ENCODE data around the gene PTPRG. TPM values are rescaled to one million over a fixed set of nuclear protein-coding genes. Genes with fewer than 3 reads are reported as not detected.

Gene PTPRG
- polyA plus RNA-seq, 1 donor (not counting 4 experiments of a cell fraction or from before 2014, with no cell fraction given): 12.1 TPM

DNA sequence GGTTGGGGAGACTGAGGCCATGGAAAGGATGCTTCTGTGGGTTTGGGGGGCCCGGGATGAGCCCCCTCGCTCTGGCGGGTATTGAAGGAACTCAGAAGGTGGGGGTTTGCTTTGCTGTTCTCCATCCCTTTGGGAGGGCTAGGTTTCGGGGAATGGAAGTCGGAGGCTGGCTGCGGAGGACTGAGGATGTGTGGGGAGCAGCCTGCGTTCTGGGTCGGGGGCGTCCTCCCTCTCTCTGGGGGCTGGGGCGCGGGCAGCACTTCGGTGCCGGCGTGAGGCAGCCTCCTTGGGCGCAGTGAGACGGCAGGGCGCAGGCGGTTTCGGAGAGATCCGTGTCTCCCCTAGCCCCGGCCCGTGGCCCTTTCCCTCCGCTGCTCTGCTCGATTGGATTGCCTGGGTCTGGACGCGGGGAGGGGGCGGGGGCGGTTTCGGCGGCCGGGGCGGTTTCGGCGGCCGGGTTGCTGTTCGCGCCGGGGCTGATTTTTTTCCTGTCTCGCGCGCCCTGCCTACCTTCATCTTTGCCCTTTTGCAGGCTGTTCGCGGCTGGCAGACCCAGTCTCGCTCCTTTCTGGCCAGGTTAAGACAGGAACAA, 1.4 kb downstream of the PTPRG start:
- FAIRE-seq: no peak
- Histone ChIP-seq H2AFZ (ENCODE audit: control insufficient read depth, low read length) (peak overlapping the region; percentile 28), H3K9me3 (ENCODE audit: control insufficient read depth, low read depth, low read length) (no peaks in the 10 kb centered on the region), H3K4me2 (ENCODE audit: control insufficient read depth, extremely low read depth, insufficient read depth, low read depth, low read length) (peak overlapping the region; percentile 73), H3K27me3 (ENCODE audit: control insufficient read depth, extremely low read depth, insufficient read depth, low read length) (no peaks in the 10 kb centered on the region), H3K9me1 (ENCODE audit: control insufficient read depth, extremely low read depth, insufficient read depth, low read length) (no peaks in the 10 kb centered on the region), H3K4me1 (ENCODE audit: control insufficient read depth, extremely low read depth, insufficient read depth, low read length) (peaks cover 11% of the 10 kb centered on the region), H3K27ac (ENCODE audit: control insufficient read depth, insufficient read depth, low read length) (no peak overlapping the region), H3K79me2 (ENCODE audit: control insufficient read depth, insufficient read depth, low read length) (peaks cover 52% of the 10 kb centered on the region), H3K4me3 (ENCODE audit: control insufficient read depth in 2 of 3, extremely low read depth in 1 of 3, insufficient read depth in 2 of 3, low read depth in 1 of 3, low read length in 3 of 3) (peak overlapping the region; percentile 70 to 91 (median 79)), H3K9ac (ENCODE audit: control insufficient read depth, extremely low read depth, insufficient read depth, low read length) (peak overlapping the region; percentile 88), H3K36me3 (ENCODE audit: control insufficient read depth in 2 of 2, extremely low read depth in 1 of 2, insufficient read depth in 2 of 2, low read length in 2 of 2) (no peaks in the 10 kb centered on the region), H4K20me1 (ENCODE audit: control insufficient read depth, extremely low read depth, insufficient read depth, low read length) (peaks cover 3% of the 10 kb centered on the region)
- no peak for DNase-seq (ENCODE audit: low read depth, low spot score)
- dilution Hi-C loops (cut with MboI; ENCODE audit: extremely low pct_ligation_motif_present, low sequenced_read_pairs): no loop called here
- TF ChIP-seq, protein P1, sequence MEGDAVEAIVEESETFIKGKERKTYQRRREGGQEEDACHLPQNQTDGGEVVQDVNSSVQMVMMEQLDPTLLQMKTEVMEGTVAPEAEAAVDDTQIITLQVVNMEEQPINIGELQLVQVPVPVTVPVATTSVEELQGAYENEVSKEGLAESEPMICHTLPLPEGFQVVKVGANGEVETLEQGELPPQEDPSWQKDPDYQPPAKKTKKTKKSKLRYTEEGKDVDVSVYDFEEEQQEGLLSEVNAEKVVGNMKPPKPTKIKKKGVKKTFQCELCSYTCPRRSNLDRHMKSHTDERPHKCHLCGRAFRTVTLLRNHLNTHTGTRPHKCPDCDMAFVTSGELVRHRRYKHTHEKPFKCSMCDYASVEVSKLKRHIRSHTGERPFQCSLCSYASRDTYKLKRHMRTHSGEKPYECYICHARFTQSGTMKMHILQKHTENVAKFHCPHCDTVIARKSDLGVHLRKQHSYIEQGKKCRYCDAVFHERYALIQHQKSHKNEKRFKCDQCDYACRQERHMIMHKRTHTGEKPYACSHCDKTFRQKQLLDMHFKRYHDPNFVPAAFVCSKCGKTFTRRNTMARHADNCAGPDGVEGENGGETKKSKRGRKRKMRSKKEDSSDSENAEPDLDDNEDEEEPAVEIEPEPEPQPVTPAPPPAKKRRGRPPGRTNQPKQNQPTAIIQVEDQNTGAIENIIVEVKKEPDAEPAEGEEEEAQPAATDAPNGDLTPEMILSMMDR (optimal IDR thresholded peaks at IDR 0.05 in 1 of 3, IDR thresholded peaks at IDR 0.05 in 1 of 3, conservative IDR thresholded peaks at IDR 0.05 in 1 of 3; ENCODE audit: extremely low read depth in 1 of 3, insufficient read depth in 2 of 3, low read length in 3 of 3): no peak
- TF ChIP-seq EZH2 (IDR thresholded peaks at IDR 0.05; ENCODE audit: low read length): no peak

DNA sequence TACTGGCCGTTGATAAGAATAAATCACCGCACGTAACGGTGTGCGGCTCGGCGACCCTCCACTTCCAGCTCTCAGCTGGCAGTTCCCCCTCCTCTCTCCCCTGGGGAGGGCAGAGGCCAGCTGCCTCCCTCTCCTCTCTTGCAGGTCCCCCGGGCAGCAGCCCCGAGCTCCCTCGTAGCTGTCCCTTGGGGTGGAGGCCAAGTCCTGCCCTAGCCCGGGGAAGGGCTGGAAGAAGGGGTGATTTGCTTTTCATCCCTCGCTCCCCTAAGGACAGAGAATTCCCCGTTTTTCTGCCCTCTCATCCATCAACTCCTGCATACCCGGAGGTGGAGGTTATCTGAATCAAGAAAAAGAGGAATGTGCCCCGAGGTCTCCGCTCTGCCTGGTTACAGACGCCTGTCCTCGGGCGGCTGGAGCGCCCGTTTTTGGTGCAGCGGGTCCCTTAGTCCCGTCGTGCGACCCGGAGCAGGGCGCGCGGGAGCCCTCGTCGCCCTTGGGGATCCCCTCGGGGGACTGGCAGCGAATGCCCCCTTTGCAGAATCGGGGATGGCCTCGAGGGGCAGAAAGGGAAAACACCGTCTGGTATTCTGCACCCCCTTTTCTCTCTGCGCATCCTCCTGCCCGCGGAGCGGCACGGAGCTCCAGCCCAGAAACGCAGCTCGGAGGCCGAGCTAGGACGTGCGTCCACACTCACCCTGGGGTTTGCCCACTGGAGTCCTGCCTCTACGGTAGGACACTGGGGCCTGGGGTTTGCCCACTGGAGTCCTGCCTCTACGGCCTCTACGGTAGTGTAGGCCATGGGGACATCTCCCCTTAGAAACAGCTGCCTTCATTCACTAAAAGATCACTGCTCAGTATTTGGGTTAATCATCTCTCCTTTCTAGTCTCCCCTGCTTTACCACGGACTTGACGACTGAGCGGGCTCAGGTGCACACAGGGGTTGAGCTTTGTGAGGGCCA, 2.2 kb downstream of the PTPRG start:
- TF ChIP-seq, protein P1 (optimal IDR thresholded peaks at IDR 0.05 in 1 of 3, IDR thresholded peaks at IDR 0.05 in 1 of 3, conservative IDR thresholded peaks at IDR 0.05 in 1 of 3; ENCODE audit: extremely low read depth in 1 of 3, insufficient read depth in 2 of 3, low read length in 3 of 3): no peak
- TF ChIP-seq EZH2 (IDR thresholded peaks at IDR 0.05; ENCODE audit: low read length): no peak
- Histone ChIP-seq H3K27ac (ENCODE audit: control insufficient read depth, insufficient read depth, low read length) (no peak overlapping the region), H3K4me2 (ENCODE audit: control insufficient read depth, extremely low read depth, insufficient read depth, low read depth, low read length) (peak overlapping the region; percentile 73), H3K9me1 (ENCODE audit: control insufficient read depth, extremely low read depth, insufficient read depth, low read length) (no peaks in the 10 kb centered on the region), H3K79me2 (ENCODE audit: control insufficient read depth, insufficient read depth, low read length) (peaks cover 56% of the 10 kb centered on the region), H3K27me3 (ENCODE audit: control insufficient read depth, extremely low read depth, insufficient read depth, low read length) (no peaks in the 10 kb centered on the region), H3K36me3 (ENCODE audit: control insufficient read depth in 2 of 2, extremely low read depth in 1 of 2, insufficient read depth in 2 of 2, low read length in 2 of 2) (no peaks in the 10 kb centered on the region), H3K4me3 (ENCODE audit: control insufficient read depth in 2 of 3, extremely low read depth in 1 of 3, insufficient read depth in 2 of 3, low read depth in 1 of 3, low read length in 3 of 3) (peak overlapping the region; percentile 70 to 91 (median 79)), H4K20me1 (ENCODE audit: control insufficient read depth, extremely low read depth, insufficient read depth, low read length) (peaks cover 3% of the 10 kb centered on the region), H3K9me3 (ENCODE audit: control insufficient read depth, low read depth, low read length) (no peaks in the 10 kb centered on the region), H2AFZ (ENCODE audit: control insufficient read depth, low read length) (peak overlapping the region; percentile 28), H3K9ac (ENCODE audit: control insufficient read depth, extremely low read depth, insufficient read depth, low read length) (peak overlapping the region; percentile 88), H3K4me1 (ENCODE audit: control insufficient read depth, extremely low read depth, insufficient read depth, low read length) (peaks cover 11% of the 10 kb centered on the region)
- dilution Hi-C loops (cut with MboI; ENCODE audit: extremely low pct_ligation_motif_present, low sequenced_read_pairs): no loop called here
- FAIRE-seq (no peak), DNase-seq (ENCODE audit: low read depth, low spot score) (no peak)

All from keratinocyte (primary cell).